Activated CD4-positive, alpha-beta T cell treated with anti-CD3 and anti-CD28 coated beads for 48 hours (primary cell): Measurements from ENCODE around the gene CYGB.
"Not testable (repeated sequence)": the region's sequence is repeated elsewhere in the genome, so short reads cannot be mapped to it uniquely, and the experiment has no call there.

Source experiments
- DNase-seq: peaks from one replicate; pipeline ENCODE4 v3.0.0-alpha.2; 2020

The CYGB gene

GRCh38 chr17:76535788-76536510 lies 1.6 kb downstream of the CYGB start:
- DNase-seq = no peak

DNA sequence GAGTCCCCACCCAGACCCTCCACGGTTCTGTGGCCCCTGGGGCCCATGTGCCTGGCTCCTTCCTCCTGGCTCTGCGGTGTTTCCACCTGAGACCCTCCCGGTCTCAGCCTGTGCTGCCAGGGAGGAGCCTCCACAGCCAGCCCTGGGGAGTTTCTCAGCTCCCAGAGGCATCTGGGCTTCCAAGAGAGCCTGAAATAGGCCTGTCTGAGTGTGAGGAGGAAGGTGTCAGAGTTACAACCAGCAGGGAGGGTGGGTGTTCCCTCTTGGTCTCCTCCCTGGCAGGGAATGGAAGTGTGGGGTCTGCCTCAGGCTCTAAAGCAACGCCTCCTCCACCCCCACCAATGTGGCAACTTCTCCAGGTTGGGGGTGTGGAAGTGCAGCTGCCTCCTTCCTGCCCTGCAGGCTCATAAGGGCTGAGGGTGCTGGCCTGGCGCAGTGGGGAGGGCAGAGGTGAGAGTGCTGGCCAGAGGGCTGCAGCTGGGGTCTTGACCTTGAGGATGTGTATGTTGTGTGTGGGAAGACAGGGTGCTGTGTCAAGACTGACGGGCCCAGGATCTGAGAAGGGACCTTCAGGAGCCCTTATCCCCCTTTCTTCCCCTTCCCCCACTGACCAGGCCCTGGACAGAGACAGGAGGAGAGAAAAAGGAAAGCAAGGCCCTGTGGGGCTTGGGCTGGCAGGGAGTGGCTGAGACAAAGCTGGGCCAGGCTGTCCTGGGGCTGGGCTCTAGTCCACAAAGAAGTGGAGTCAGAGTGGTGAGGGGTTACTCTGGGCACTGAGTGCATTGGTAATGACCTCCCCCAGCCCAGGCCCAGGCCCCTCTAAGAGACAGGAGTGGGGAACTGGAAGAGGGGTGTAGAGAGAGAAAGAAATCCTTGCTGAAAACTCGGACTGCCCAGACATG lies 2.4 kb downstream of the CYGB start:
- DNase-seq = no peak

GRCh38 chr17:76533640-76534359 lies 3.7 kb downstream of the CYGB start:
- DNase-seq = not testable (repeated sequence)

DNA sequence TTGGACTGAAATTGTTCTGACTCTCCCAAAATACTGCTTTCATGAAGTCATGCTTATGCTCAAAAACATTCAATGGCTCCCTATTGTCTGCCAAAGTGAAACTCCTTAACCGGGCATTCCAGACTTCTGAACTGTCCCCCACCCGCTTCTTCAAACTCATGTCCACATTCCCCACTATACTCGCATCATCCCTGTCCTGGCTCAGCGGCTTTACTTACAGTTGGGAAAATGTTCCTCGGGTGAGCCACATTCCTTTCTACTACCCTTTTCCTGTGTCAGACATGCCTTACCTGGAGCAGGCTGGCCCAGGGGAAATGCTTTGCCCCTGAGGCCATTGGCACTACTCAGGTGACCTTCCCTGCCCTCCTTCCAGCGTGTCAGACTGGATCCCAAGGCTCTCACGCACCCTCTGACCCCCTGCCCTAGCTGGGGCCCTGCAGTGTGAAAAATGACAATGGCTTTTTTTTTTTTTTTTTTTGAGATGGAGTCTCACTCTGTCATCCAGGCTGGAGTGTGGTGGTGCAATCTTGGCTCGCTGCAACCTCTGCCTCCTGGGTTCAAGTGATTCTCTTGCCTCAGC lies 5.3 kb downstream of the CYGB start:
- no peak for DNase-seq

- no peak for DNase-seq
Observed at GRCh38 chr17:76531486-76532038, 5.9 kb downstream of the CYGB start.

GRCh38 chr17:76530811-76531485 lies 6.6 kb downstream of the CYGB start:
- DNase-seq = no peak

DNA sequence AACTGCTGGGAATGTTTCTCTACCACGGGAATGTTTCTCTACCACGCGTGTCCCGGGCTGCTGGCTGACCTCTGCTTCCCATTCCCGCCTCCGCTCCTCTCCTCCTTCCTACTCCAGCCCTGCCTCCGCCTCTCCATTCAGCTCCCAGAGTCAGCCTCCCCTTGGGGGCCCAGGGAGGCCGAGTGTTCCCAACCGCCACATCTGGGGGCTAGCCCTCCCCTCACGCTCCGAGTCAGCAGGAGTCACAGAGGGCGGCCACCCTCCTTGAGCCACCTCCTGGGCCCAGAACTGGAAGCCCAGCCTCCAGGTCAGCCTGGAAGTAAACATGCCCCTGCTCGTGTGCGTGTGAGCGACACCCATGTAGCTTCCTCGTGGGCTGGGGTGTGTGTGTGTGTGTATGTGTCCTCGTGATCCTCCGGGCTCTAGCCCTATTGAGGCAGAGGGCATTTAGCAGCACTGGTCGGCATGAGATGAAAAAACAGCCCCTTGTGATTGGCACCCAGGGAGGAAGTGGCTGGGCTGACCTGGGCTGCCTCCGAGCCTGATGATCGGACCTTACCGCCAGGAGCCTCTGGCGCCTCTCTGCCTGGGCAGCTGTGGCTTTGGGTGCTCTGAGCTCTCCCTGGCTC lies 7.3 kb downstream of the CYGB start:
- no peak for DNase-seq

- DNase-seq = no peak
Observed at GRCh38 chr17:76529224-76530094, 8.1 kb downstream of the CYGB start.

DNA sequence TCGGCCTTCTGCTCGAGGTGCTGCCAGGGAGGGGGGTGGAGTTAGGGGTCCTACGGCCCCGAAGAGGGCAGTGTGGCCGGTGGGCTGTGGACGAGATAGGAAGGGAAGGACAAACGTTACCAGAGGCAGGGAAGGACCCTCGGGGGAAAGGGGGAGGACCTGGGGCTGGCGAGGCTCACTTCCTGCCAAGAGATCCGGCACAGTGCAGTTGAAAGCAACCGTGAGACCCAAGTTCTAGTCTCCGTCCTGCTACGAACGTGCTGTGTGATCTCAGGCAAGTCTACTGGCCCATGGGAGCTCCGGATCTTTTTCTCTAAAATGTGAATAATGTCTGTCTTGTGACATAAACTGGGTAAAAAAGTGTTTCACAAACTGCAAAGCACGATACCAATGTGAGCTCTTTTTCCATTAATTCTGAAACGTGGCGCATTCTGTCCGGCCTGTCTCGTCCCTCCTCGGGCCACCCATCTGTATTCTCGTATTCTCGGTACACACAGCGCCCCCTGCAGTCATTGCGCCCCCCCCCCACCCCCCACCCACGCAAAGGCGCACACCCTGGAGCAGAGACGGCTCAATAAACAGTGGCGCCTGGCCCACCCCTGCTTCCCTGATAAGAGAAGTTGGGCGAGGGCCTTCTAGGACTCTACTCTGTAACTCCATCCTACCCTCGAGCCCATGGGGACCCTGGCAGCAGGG lies 8.8 kb downstream of the CYGB start:
- DNase-seq = no peak

DNA sequence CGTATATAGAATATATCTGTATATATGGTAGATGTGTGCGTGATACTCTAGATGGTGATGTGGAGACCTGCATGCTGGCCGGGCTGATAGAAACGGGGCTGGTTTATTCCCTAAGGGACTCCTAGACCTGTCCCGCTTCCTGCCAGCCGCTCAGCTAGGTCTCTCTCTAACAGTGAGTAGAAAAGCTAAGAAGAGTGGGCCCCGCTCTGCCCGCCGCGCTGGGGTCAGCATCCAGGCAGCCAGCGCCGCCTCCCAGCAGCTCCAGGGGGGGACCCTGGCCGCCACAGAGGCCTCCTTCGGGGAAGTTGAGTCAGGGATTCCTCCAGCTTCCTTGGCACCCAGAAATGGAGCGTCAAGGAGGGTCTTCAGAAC lies 9.4 kb downstream of the CYGB start:
- no peak for DNase-seq

GRCh38 chr17:76527430-76528111 lies 9.9 kb downstream of the CYGB start:
- no peak for DNase-seq

- not testable (repeated sequence) for DNase-seq
Observed at GRCh38 chr17:76527016-76527415, 10.5 kb downstream of the CYGB start.

DNA sequence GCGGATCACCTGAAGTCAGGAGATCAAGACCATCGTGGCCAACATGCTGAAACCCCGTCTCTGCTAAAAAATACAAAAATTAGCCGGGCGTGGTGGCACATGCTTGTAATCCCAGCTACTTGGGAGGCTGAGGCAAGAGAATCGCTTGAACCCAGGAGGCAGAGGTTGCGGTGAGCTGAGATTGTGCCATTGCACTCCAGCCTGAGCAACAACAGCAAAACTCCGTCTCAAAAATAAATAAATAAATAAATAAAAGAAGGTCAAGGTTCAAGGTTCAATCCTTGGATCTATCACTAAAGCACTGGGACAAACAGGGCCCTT lies 12.0 kb downstream of the CYGB start:
- not testable (repeated sequence) for DNase-seq

DNA sequence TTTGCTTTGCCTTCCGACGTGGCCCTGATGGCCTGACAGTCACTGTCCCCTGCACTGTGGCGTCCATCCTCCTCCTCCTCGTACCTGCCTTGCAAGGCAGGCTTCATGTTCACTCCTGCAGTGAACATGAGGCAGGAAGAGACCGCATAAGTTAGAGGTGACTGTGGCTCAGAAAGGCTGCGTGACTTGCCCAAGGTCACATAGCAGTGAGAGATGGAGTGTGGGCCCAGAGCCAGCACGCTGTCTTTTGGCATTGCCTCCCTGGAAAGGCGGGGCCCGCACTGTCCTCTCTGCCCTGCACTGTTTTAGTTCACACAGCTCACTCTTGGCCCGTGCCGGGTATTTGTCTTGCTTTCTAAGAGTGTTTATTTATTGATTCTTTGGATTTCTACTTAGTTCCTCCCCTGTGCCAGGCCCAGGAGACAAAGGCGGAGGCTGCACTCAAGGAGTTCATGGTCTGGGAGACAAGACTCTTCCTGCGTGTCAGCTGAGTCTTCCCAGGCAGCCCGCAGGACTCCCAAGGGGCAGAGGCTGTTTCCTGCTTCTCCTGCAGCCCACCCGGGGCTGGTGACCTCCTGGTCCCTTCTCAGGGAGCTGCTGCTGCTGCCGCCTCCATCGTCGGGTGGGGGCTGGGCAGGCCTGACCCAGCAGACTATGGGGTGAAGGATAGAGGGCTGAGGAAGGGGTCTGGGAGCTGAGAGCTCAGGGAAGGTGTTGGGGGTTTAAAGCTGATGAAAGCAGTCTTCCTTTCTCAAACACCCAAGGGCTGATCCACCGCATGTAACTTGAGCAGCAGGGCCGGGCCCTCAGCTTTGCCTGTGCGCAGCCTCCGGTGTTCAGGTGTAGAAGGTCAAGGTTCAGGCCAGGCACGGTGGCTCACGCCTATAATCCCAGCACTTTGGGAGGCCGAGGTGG lies 12.7 kb downstream of the CYGB start:
- DNase-seq = no peak

GRCh38 chr17:76523084-76524037 lies 14.1 kb downstream of the CYGB start:
- peak; percentile 87 for DNase-seq

DNA sequence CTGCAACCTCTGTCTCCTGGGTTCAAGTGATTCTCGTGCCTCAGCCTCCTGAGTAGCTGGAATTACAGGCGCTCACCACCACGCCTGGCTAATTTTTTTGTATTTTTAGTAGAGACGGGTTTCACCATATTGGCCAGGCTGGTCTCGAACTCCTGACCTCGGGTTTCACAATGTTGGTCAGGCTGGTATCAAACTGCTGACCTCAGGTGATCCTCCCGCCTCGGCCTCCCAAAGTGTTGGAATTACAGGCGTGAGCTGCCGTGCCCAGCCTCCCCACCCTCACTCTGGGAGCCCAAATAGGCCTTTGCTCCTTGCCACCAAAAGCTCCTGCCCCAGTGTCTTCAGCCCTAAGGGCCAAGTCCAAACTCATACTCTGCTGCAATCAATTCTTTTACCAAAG lies 15.8 kb downstream of the CYGB start:
- DNase-seq = not testable (repeated sequence)

DNA sequence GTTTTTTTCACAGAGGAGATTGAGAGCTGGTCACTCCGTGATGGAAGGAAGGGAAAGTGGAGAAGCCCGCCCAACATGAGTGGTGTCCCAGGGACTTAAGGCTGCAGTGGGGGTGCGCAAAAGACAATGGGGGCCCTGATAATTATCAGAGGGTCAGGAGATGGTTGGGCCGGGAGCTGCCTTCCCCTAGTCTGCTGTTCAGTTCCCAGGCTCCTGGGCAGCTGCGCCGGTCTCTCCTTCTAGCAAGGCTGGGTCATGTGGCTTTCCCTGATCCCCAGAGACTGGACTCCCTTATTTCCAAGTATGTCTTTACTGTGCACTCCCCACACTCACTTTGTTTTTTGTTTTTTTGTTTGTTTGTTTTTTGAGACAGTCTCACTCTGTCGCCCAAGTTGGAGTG lies 16.2 kb downstream of the CYGB start:
- no peak for DNase-seq
